ENCODE data around the gene WDPCP.

- TF ChIP-seq CTCF (conservative IDR thresholded peaks at IDR 0.05; ENCODE audit: low read depth, low read length) (no peak), POLR2A (IDR thresholded peaks at IDR 0.05; ENCODE audit: low read depth, low read length) (no peak), ELK1 (IDR thresholded peaks at IDR 0.05; ENCODE audit: borderline replicate concordance, low read depth, low read length) (no peak), MXI1 (IDR thresholded peaks at IDR 0.05; ENCODE audit: borderline replicate concordance, low read depth, low read length) (no peak), CHD1 (IDR thresholded peaks at IDR 0.05; ENCODE audit: low read depth, low read length) (no peak), RCOR1 (IDR thresholded peaks at IDR 0.05; ENCODE audit: insufficient replicate concordance, low read length) (no peak), RFX5 (IDR thresholded peaks at IDR 0.05; ENCODE audit: low read depth, low read length) (no peak), SMC3 (IDR thresholded peaks at IDR 0.05; ENCODE audit: low read depth, low read length) (no peak), BHLHE40 (IDR thresholded peaks at IDR 0.05; ENCODE audit: low read depth, low read length) (no peak), MAZ (IDR thresholded peaks at IDR 0.05; ENCODE audit: borderline replicate concordance, low read depth, low read length) (no peak), CEBPB (IDR thresholded peaks at IDR 0.05; ENCODE audit: low read depth, low read length) (no peak), USF2 (IDR thresholded peaks at IDR 0.05; ENCODE audit: low read depth, low read length) (no peak), RAD21 (IDR thresholded peaks at IDR 0.05; ENCODE audit: low read length) (no peak), NFE2L2 (IDR thresholded peaks at IDR 0.05; ENCODE audit: low read depth, low read length) (no peak)
Observed at GRCh38 chr2:63477686-63478085, 110.6 kb downstream of the WDPCP start.

Data from IMR-90 (cell line).